H9 (cell line): ENCODE results near the gene CHCT1. TPM values are rescaled to one million over a fixed set of nuclear protein-coding genes. Genes with fewer than 3 reads are reported as not detected.

Experiments used
- DNase-seq: peaks from one replicate; pipeline ENCODE4 v3.0.0-alpha.2; 2017
- H2AFZ ChIP-seq: one replicate; pipeline ENCODE4 v1.6.1; 2013; ENCODE audit warnings: mild to moderate bottlenecking, low read length, control low read depth, moderate library complexity
- H2AK5ac ChIP-seq: 2 replicates; pipeline ENCODE4 v1.6.1; 2013; ENCODE audit warnings: low read length, control low read depth, mixed read lengths; ENCODE audit not compliant: insufficient read length
- H2BK120ac ChIP-seq: one replicate; pipeline ENCODE4 v1.6.1; 2013; ENCODE audit warnings: low read depth, mild to moderate bottlenecking, low read length, control low read depth, inconsistent platforms; ENCODE audit not compliant: poor library complexity, severe bottlenecking
- H2BK12ac ChIP-seq: 2 replicates; pipeline ENCODE4 v1.6.1; 2013; ENCODE audit warnings: low read length, control low read depth, mixed read lengths, low read depth; ENCODE audit not compliant: insufficient read length
- H2BK15ac ChIP-seq: 2 replicates; pipeline ENCODE4 v1.6.1; 2013; ENCODE audit warnings: low read depth, low read length, control low read depth
- H2BK20ac ChIP-seq: one replicate; pipeline ENCODE4 v1.6.1; 2013; ENCODE audit warnings: low read depth, mild to moderate bottlenecking, low read length, control low read depth, inconsistent platforms; ENCODE audit not compliant: poor library complexity, severe bottlenecking
- H2BK5ac ChIP-seq: 2 replicates; pipeline ENCODE4 v1.6.1; 2013; ENCODE audit warnings: low read length, control low read depth, mixed read lengths; ENCODE audit not compliant: insufficient read length
- H3K14ac ChIP-seq: 2 replicates; pipeline ENCODE4 v1.6.1; 2013; ENCODE audit warnings: low read length, control low read depth; ENCODE audit not compliant: insufficient read depth
- H3K18ac ChIP-seq: 2 replicates; pipeline ENCODE4 v1.6.1; 2013; ENCODE audit warnings: low read depth, mild to moderate bottlenecking, mixed read lengths, low read length, control low read depth; ENCODE audit not compliant: insufficient read length
- H3K23ac ChIP-seq: 2 replicates; pipeline ENCODE4 v1.6.1; 2013; ENCODE audit warnings: low read length, control low read depth, mixed read lengths, low read depth; ENCODE audit not compliant: insufficient read length
- H3K23me2 ChIP-seq: 2 replicates; pipeline ENCODE4 v1.6.1; 2013; ENCODE audit warnings: low read depth, mild to moderate bottlenecking, mixed read lengths, low read length, control low read depth; ENCODE audit not compliant: insufficient read length, poor library complexity, severe bottlenecking
- H3K27ac ChIP-seq: 2 replicates; pipeline ENCODE4 v1.5.1; 2013; ENCODE audit warnings: low read length, control low read depth, mixed read lengths, low read depth; ENCODE audit not compliant: insufficient read length
- H3K27me3 ChIP-seq: 2 replicates; pipeline ENCODE4 v1.6.1; 2013; ENCODE audit warnings: low read length, control low read depth, inconsistent platforms; ENCODE audit not compliant: insufficient read depth
- H3K4ac ChIP-seq: 2 replicates; pipeline ENCODE4 v1.6.1; 2013; ENCODE audit warnings: low read depth, mild to moderate bottlenecking, control low read depth, inconsistent platforms, low read length, moderate library complexity
- H3K4me1 ChIP-seq: 2 replicates; pipeline ENCODE4 v1.6.1; 2013; ENCODE audit warnings: low read length, control low read depth, inconsistent platforms; ENCODE audit not compliant: insufficient read depth
- H3K4me2 ChIP-seq: 2 replicates; pipeline ENCODE4 v1.6.1; 2013; ENCODE audit warnings: low read length, control low read depth, mixed read lengths; ENCODE audit not compliant: insufficient read length, insufficient read depth
- H3K56ac ChIP-seq: 2 replicates; pipeline ENCODE4 v1.6.1; 2013; ENCODE audit warnings: low read depth, mild to moderate bottlenecking, mixed read lengths, low read length, control low read depth; ENCODE audit not compliant: insufficient read length
- H3K79me1 ChIP-seq: 2 replicates; pipeline ENCODE4 v1.6.1; 2013; ENCODE audit warnings: low read depth, mild to moderate bottlenecking, moderate library complexity, low read length, control low read depth, inconsistent platforms; ENCODE audit not compliant: insufficient read depth, poor library complexity, severe bottlenecking
- H3K79me2 ChIP-seq: 2 replicates; pipeline ENCODE4 v1.6.1; 2013; ENCODE audit warnings: low read length, control low read depth, inconsistent platforms; ENCODE audit not compliant: insufficient read depth
- H3K9ac ChIP-seq: 2 replicates; pipeline ENCODE4 v1.6.1; 2013; ENCODE audit warnings: low read length, control low read depth, mixed read lengths; ENCODE audit not compliant: insufficient read length; ENCODE audit errors: extremely low read depth
- H3K9me3 ChIP-seq: one replicate; pipeline ENCODE4 v1.6.1; 2013; ENCODE audit warnings: low read depth, low read length, inconsistent platforms; ENCODE audit not compliant: control insufficient read depth
- H3T11ph ChIP-seq: one replicate; pipeline ENCODE4 v1.6.1; 2013; ENCODE audit warnings: mild to moderate bottlenecking, low read length, control low read depth, inconsistent platforms
- H4K20me1 ChIP-seq: one replicate; pipeline ENCODE4 v1.6.1; 2013; ENCODE audit not compliant: control insufficient read depth, insufficient read length, insufficient read depth
- H4K5ac ChIP-seq: 2 replicates; pipeline ENCODE4 v1.6.1; 2013; ENCODE audit warnings: low read depth, mild to moderate bottlenecking, mixed read lengths, low read length, control low read depth; ENCODE audit not compliant: insufficient read length
- H4K8ac ChIP-seq: replicated peaks from 2 replicates; pipeline ENCODE4 v1.6.1; 2013; ENCODE audit warnings: low read length, control low read depth, mixed read lengths, low read depth; ENCODE audit not compliant: insufficient read length
- H4K91ac ChIP-seq: 2 replicates; pipeline ENCODE4 v1.6.1; 2013; ENCODE audit warnings: low read depth, mild to moderate bottlenecking, moderate library complexity, mixed read lengths, low read length, control low read depth; ENCODE audit not compliant: insufficient read length
- H3K27ac Mint-ChIP-seq, 3 experiments: 2 replicates in 2 of 3; 3 replicates in 1 of 3; pipeline ENCODE4 v1.8.0; 2020 to 2021; ENCODE audit warnings: mixed read lengths in 3 of 3, mild to moderate bottlenecking in 1 of 3, moderate library complexity in 1 of 3
- H3K27me3 Mint-ChIP-seq: 2 replicates; pipeline ENCODE4 v1.8.0; 2021; ENCODE audit warnings: low read depth, mild to moderate bottlenecking, moderate library complexity, mixed read lengths
- H3K36me3 Mint-ChIP-seq, 3 experiments: 2 replicates in 2 of 3; 3 replicates in 1 of 3; pipeline ENCODE4 v1.8.0; 2020 to 2021; ENCODE audit warnings: low read depth in 3 of 3, mixed read lengths in 3 of 3; ENCODE audit not compliant: insufficient read depth in 1 of 3
- H3K4me1 Mint-ChIP-seq, 2 experiments: 2 replicates each; pipeline ENCODE4 v1.8.0; 2020; ENCODE audit warnings: mixed read lengths in 2 of 2
- H3K4me3 Mint-ChIP-seq, 2 experiments: 2 replicates in 1 of 2; 3 replicates in 1 of 2; pipeline ENCODE4 v1.8.0; 2020 to 2021; ENCODE audit warnings: mild to moderate bottlenecking in 2 of 2, mixed read lengths in 2 of 2, moderate library complexity in 1 of 2
- H3K9me3 Mint-ChIP-seq, 2 experiments: 2 replicates in 1 of 2; 3 replicates in 1 of 2; pipeline ENCODE4 v1.8.0; 2020; ENCODE audit warnings: mild to moderate bottlenecking in 2 of 2, mixed read lengths in 2 of 2, moderate library complexity in 1 of 2
- CTCF ChIP-seq: fragments of 200-600 bp; sonication (generic); conservative IDR thresholded peaks from 3 replicates; pipeline ENCODE4 v1.8.0; 2021; ENCODE audit warnings: antibody characterized with exemption, mild to moderate bottlenecking
- WGBS: extraction: QIAGEN DNeasy Blood & Tissue Kit; methylation state at CpG from one replicate; pipeline ENCODE4 v1.1.7; 2013; ENCODE audit warnings: missing lambda C conversion rate, low lambda C conversion rate, mixed read lengths; ENCODE audit not compliant: insufficient read length; ENCODE audit errors: extremely low coverage; 5-methylcytosine and 5-hydroxymethylcytosine counted together
- total RNA-seq: library from RNA; stranded (reverse); gene quantifications from 2 replicates; pipeline ENCODE4 v1.2.1, GENCODE V29; 2021

Gene CHCT1
- total RNA-seq, 1 experiment from 2014 or later: not detected

- Histone ChIP-seq H2BK5ac (no peak overlapping the region), H3T11ph (no peak overlapping the region), H3K9ac (no peak overlapping the region), H3K23ac (no peak overlapping the region), H3K4me2 (peak overlapping the region; percentile 99), H2BK12ac (no peak overlapping the region), H3K27ac (no peak overlapping the region), H3K79me2 (peaks cover 29% of the 10 kb centered on the region; the same call in 1 of the 2 replicates), H3K18ac (no peak overlapping the region), H3K27me3 (no peaks in the 10 kb centered on the region), H3K9me3 (no peaks in the 10 kb centered on the region), H2BK20ac (no peak overlapping the region), H4K91ac (no peak overlapping the region), H4K5ac (no peak overlapping the region), H3K4ac (no peak overlapping the region), H2BK15ac (no peak overlapping the region), H3K79me1 (no peaks in the 10 kb centered on the region), H2BK120ac (no peak overlapping the region), H3K4me1 (peaks cover 8% of the 10 kb centered on the region; the same call in 1 of the 2 replicates), H3K14ac (no peak overlapping the region), H4K20me1 (no peaks in the 10 kb centered on the region), H3K56ac (no peak overlapping the region), H3K23me2 (peaks cover 10% of the 10 kb centered on the region), H4K8ac (no peak overlapping the region), H2AFZ (no peak overlapping the region), H2AK5ac (no peak overlapping the region)
- Mint-ChIP-seq H3K27me3 (no peaks in the 10 kb centered on the region), H3K9me3 (no peaks in the 10 kb centered on the region), H3K27ac (no peak overlapping the region), H3K36me3 (no peaks in the 10 kb centered on the region), H3K4me1 (peaks cover 56 to 60% of the 10 kb centered on the region in 2 experiments), H3K4me3 (peak overlapping the region; percentile 89 to 98)
- no peak for DNase-seq
- TF ChIP-seq CTCF: no peak
- WGBS: no CpG with 5 or more reads among the region's 2 CpGs
Observed at GRCh38 chr17:60390186-60390585, 32.1 kb upstream of the CHCT1 start.
